NCI-H1105 treated with DMSO at 0.1 percent for 48 hours (cell line): ENCODE data around the gene FZD1.

Source experiments
- DNase-seq: peaks from one replicate; lab custom pipeline; 2025; lab: John Stamatoyannopoulos, UW

FZD1 gene

GRCh38 chr7:91264924-91265681 lies 870 bp downstream of the FZD1 start:
- peak; percentile 68 for DNase-seq

DNA sequence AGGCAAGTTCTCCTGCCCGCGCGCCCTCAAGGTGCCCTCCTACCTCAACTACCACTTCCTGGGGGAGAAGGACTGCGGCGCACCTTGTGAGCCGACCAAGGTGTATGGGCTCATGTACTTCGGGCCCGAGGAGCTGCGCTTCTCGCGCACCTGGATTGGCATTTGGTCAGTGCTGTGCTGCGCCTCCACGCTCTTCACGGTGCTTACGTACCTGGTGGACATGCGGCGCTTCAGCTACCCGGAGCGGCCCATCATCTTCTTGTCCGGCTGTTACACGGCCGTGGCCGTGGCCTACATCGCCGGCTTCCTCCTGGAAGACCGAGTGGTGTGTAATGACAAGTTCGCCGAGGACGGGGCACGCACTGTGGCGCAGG lies 1.4 kb downstream of the FZD1 start:
- no peak for DNase-seq

GRCh38 chr7:91266067-91266688 lies 1.9 kb downstream of the FZD1 start:
- DNase-seq = no peak

DNA sequence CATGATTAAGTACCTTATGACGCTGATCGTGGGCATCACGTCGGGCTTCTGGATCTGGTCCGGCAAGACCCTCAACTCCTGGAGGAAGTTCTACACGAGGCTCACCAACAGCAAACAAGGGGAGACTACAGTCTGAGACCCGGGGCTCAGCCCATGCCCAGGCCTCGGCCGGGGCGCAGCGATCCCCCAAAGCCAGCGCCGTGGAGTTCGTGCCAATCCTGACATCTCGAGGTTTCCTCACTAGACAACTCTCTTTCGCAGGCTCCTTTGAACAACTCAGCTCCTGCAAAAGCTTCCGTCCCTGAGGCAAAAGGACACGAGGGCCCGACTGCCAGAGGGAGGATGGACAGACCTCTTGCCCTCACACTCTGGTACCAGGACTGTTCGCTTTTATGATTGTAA lies 2.5 kb downstream of the FZD1 start:
- DNase-seq = no peak

DNA sequence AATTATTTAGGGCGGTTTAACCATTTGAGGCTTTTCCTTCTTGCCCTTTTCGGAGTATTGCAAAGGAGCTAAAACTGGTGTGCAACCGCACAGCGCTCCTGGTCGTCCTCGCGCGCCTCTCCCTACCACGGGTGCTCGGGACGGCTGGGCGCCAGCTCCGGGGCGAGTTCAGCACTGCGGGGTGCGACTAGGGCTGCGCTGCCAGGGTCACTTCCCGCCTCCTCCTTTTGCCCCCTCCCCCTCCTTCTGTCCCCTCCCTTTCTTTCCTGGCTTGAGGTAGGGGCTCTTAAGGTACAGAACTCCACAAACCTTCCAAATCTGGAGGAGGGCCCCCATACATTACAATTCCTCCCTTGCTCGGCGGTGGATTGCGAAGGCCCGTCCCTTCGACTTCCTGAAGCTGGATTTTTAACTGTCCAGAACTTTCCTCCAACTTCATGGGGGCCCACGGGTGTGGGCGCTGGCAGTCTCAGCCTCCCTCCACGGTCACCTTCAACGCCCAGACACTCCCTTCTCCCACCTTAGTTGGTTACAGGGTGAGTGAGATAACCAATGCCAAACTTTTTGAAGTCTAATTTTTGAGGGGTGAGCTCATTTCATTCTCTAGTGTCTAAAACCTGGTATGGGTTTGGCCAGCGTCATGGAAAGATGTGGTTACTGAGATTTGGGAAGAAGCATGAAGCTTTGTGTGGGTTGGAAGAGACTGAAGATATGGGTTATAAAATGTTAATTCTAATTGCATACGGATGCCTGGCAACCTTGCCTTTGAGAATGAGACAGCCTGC lies 3.1 kb downstream of the FZD1 start:
- DNase-seq = no peak

- no peak for DNase-seq
Measured at GRCh38 chr7:91270372-91270771, 6.1 kb downstream of the FZD1 start.

GRCh38 chr7:91276909-91277308 lies 12.7 kb downstream of the FZD1 start:
- DNase-seq = no peak

GRCh38 chr7:91280185-91280584 lies 16.0 kb downstream of the FZD1 start:
- DNase-seq = no peak

DNA sequence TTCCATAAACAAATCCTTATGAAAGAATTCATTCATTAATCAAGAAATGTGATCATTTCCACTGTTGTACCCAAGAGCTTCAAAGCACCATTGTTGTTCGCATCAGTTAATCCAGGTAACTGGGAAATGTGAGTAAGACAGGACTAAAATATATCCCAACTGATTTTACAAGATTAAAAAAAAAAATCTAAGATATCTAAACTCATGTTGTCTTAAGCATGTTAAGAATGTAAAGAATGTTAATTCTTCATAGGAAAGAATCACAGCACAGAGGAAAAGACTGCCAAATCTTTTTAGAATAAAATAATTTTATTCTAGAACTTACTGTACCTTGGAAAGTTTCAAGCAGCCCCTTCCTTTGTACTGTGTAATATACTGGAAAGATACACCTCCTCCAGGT lies 16.4 kb downstream of the FZD1 start:
- DNase-seq = no peak

DNA sequence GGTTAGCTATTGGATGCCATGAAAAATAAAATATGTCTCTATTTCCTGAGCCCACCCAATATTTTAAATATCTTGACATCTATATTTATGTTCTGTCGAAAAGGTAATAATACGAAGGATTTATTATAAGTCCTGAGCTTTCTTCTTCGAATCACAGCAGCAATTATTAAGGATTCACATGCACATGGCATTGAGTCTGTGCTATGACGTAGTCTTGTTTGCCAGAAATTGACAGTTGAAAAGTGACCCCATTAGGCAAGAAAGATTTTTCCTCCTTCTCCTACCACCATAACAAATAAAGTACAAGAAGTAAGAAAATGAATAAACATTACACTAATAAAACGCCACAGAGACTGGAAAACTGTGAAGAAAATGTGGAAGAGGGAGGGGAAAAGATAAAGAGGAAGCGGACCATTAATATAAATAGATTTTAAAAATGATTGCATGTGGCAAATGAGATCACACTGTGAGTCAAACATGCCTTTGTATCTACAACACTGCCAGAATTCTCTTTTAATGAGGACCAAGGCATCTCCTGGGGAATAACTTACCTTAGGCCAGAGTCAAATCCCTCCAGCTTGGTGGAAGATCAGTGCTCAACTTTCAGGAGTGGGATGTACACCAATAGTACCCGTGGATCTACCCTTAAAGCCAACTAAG lies 21.6 kb downstream of the FZD1 start:
- DNase-seq = no peak

GRCh38 chr7:91286432-91286831 lies 22.2 kb downstream of the FZD1 start:
- peak; percentile 95 for DNase-seq

GRCh38 chr7:91287371-91288084 lies 23.3 kb downstream of the FZD1 start:
- DNase-seq = no peak

GRCh38 chr7:91288208-91288824 lies 24.1 kb downstream of the FZD1 start:
- no peak for DNase-seq

DNA sequence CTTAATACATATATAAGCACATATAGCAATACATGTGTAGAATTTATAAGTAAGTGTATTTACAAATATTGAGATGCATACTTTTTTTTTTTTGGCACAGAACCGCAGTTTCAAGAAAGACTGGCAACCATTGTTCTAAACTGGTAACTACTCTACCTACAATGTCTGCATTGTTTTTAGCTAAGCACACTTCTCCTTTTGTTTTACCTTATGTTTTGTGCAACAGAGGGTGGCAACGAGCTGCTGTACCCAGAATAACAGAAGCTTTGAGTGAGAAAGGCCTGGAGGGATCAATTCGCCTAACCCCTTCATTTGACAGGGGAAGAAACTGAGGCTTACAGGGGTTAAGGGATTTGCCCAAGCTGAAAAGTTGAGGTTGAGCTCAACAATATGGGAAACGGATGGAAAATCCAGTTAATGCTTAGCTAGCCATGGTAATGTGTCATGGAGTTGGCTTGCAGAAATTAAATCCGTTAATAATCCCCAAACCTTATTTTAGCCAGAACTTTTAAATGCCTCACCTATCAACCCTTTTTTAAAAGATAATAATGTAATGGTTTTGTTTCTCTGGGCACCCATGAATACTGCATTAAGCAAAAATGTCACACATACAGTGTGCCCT lies 25.5 kb downstream of the FZD1 start:
- no peak for DNase-seq

DNA sequence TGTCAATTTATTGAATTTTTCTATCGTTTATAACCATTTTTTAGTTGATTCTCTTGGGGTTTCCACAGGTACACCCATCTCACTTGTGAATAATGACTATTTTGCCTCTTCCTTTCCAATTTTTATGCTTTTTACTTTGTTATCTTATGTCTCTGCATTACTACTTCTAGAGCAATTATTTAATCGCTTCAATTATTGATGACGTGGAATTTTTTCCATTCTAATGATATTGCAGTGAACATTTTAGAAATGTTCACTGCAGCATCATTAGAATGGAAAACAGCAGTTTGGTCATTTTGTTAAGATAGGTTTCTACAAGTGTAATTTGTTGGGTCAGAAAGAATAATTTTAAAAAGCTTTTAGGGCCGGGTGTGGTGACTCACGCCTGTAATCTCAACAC lies 27.1 kb downstream of the FZD1 start:
- DNase-seq = no peak

DNA sequence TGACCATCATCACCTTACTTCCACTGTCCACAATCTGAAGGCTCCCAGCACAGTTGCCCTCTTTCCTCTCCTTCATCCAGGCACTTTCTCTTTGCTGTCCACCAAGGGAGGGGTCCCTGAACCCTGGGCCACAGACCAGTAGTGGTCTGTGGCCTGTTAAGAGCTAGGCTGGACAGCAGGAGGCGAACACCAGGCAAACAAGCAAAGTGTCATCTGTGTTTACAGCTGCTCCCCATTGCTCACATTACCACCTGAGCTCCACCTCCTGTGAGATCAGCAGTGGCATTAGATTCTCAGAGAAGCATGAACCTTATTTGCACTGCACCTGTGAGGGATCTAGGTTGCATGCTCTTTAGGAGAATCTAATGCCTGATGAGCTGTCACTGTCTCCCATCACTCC lies 27.7 kb downstream of the FZD1 start:
- no peak for DNase-seq

DNA sequence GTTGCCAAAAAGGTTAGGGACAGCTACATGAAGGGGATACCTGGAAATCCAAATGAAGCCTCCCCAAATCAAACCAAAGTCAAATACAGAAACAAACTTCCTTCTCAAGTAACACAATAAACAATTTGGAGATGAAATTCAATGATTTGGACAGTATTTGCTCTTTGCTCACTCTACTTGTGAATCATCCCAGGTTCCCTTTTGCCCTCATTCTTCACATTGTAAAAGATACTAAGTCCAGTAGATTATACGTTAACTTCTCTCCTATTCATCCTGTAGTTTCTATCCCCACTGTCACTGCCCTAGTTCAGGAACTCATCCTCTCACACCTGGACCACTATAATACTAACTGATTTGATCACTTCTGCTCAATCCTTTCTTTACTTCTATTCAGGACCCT lies 28.3 kb downstream of the FZD1 start:
- no peak for DNase-seq

DNA sequence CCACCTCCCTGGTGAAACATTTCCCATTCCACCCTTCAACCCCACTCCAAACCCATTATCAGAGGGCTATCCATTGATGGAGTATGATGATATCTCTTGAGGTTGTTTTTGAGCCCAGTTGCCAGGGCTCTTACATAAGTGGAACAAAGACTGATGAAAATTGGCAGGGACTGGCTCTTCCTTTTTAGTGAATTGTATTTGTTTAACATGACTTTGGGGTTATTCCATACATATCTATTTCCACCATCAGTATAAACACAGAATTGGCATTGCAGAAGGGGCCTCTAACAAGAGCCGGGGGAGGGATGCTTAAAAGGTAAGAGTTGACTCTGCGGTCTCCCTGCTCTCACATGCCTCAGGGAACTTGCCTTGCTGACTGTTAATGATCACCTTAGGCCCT lies 28.9 kb downstream of the FZD1 start:
- DNase-seq = no peak

GRCh38 chr7:91293840-91294239 lies 29.6 kb downstream of the FZD1 start:
- no peak for DNase-seq

- DNase-seq = no peak
Measured at GRCh38 chr7:91294639-91295220, 30.5 kb downstream of the FZD1 start.

GRCh38 chr7:91295576-91295975 lies 31.3 kb downstream of the FZD1 start:
- DNase-seq = no peak
